Retinal pigment epithelial cell (primary cell): ENCODE measurements around the gene HHIPL1.

Experiments used
- DNase-seq: peaks from one replicate; pipeline ENCODE4 v3.0.0-alpha.2; 2010; ENCODE audit warnings: low read depth
- H3K4me3 ChIP-seq: 2 replicates; pipeline ENCODE4 v1.5.1; 2011; ENCODE audit warnings: mild to moderate bottlenecking, low read length, control low read depth, moderate library complexity
- TF ChIP-seq, protein P1 (sequence below): conservative IDR thresholded peaks from 2 replicates; pipeline ENCODE4 v1.5.1; 2011; ENCODE audit warnings: low read depth, low read length, control low read depth, inconsistent platforms

Gene HHIPL1

GRCh38 chr14:99679111-99679510 lies 34.2 kb downstream of the HHIPL1 start:
- TF ChIP-seq, protein P1, sequence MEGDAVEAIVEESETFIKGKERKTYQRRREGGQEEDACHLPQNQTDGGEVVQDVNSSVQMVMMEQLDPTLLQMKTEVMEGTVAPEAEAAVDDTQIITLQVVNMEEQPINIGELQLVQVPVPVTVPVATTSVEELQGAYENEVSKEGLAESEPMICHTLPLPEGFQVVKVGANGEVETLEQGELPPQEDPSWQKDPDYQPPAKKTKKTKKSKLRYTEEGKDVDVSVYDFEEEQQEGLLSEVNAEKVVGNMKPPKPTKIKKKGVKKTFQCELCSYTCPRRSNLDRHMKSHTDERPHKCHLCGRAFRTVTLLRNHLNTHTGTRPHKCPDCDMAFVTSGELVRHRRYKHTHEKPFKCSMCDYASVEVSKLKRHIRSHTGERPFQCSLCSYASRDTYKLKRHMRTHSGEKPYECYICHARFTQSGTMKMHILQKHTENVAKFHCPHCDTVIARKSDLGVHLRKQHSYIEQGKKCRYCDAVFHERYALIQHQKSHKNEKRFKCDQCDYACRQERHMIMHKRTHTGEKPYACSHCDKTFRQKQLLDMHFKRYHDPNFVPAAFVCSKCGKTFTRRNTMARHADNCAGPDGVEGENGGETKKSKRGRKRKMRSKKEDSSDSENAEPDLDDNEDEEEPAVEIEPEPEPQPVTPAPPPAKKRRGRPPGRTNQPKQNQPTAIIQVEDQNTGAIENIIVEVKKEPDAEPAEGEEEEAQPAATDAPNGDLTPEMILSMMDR: no peak
- DNase-seq: no peak

GRCh38 chr14:99679543-99679942 lies 34.6 kb downstream of the HHIPL1 start:
- TF ChIP-seq, protein P1: no peak
- no peak for DNase-seq

More at GRCh38 chr14:99679111-99679510, 34.2 kb downstream of the HHIPL1 start:
- no peak overlapping the region for H3K4me3 ChIP-seq

GRCh38 chr14:99679996-99680395 lies 35.1 kb downstream of the HHIPL1 start:
- no peak for DNase-seq
- no peak overlapping the region for H3K4me3 ChIP-seq
- TF ChIP-seq, protein P1: no peak

More at GRCh38 chr14:99679543-99679942, 34.6 kb downstream of the HHIPL1 start:
- no peak overlapping the region for H3K4me3 ChIP-seq

GRCh38 chr14:99681101-99681831 lies 36.3 kb downstream of the HHIPL1 start:
- no peak for DNase-seq
- TF ChIP-seq, protein P1: no peak
- no peak overlapping the region for H3K4me3 ChIP-seq

GRCh38 chr14:99681832-99682148 lies 36.9 kb downstream of the HHIPL1 start:
- TF ChIP-seq, protein P1: no peak
- no peak for DNase-seq
- no peak overlapping the region for H3K4me3 ChIP-seq

GRCh38 chr14:99682809-99683618 lies 38.1 kb downstream of the HHIPL1 start:
- H3K4me3 ChIP-seq: peak overlapping the region; percentile 58
- TF ChIP-seq, protein P1: peak; percentile 91

More at GRCh38 chr14:99682809-99683618, 38.1 kb downstream of the HHIPL1 start:
- DNase-seq: no peak
